Measurements from ENCODE around the gene GPHA2. TPM values are rescaled to one million over a fixed set of nuclear protein-coding genes. Genes with fewer than 3 reads are reported as not detected.

GPHA2 gene
- total RNA-seq, 1 donor from 2014 or later, result not detected

GRCh38 chr11:64930340-64930739 is 5.4 kb downstream of the GPHA2 start:
- H3K4me2 ChIP-seq (ENCODE audit: low read length), result no peak overlapping the region
- H3K27ac ChIP-seq (ENCODE audit: low read depth, low read length), result no peak overlapping the region
- no peak overlapping the region for H3K9ac ChIP-seq (ENCODE audit: low read length)
- Mint-ChIP-seq H3K9me3 (ENCODE audit: unreplicated experiment) (no peaks in the 10 kb centered on the region), H3K4me3 (ENCODE audit: unreplicated experiment) (no peak overlapping the region), H3K27ac (ENCODE audit: unreplicated experiment) (no peak overlapping the region), H3K4me1 (ENCODE audit: low read depth, unreplicated experiment) (peaks cover 3% of the 10 kb centered on the region), H3K27me3 (ENCODE audit: low read depth, unreplicated experiment) (no peaks in the 10 kb centered on the region), H3K36me3 (ENCODE audit: low read depth, unreplicated experiment) (peaks cover 39% of the 10 kb centered on the region)
- H3K4me3 ChIP-seq (ENCODE audit: insufficient read depth, low read depth, low read length), result no peak overlapping the region
- no peak for TF ChIP-seq CTCF (IDR thresholded peaks at IDR 0.05; ENCODE audit: insufficient read depth, low read depth, low read length)
- TF ChIP-seq EZH2 (IDR thresholded peaks at IDR 0.05; ENCODE audit: insufficient read depth, low read length), result no peak
- H3K79me2 ChIP-seq (ENCODE audit: insufficient read depth, low read length), result peaks cover 1% of the 10 kb centered on the region
- no peaks in the 10 kb centered on the region for H3K9me3 ChIP-seq (ENCODE audit: insufficient read depth, low read depth, low read length)
- H4K20me1 ChIP-seq (ENCODE audit: insufficient read depth, low read length), result peaks cover 22% of the 10 kb centered on the region
- no peak overlapping the region for H2AFZ ChIP-seq (ENCODE audit: low read depth, low read length)
- no peaks in the 10 kb centered on the region for H3K27me3 ChIP-seq (ENCODE audit: insufficient read depth, low read length)
- DNase-seq (ENCODE audit: low read depth) (no peak), FAIRE-seq (no peak)
- peaks cover 21% of the 10 kb centered on the region for H3K36me3 ChIP-seq (ENCODE audit: insufficient read depth, low read length)
- no peaks in the 10 kb centered on the region for H3K4me1 ChIP-seq (ENCODE audit: insufficient read depth, low read length)

GRCh38 chr11:64929625-64930024 is 6.1 kb downstream of the GPHA2 start:
- Mint-ChIP-seq H3K4me3 (ENCODE audit: unreplicated experiment) (no peak overlapping the region), H3K9me3 (ENCODE audit: unreplicated experiment) (no peaks in the 10 kb centered on the region), H3K4me1 (ENCODE audit: low read depth, unreplicated experiment) (peaks cover 3% of the 10 kb centered on the region), H3K27me3 (ENCODE audit: low read depth, unreplicated experiment) (no peaks in the 10 kb centered on the region), H3K36me3 (ENCODE audit: low read depth, unreplicated experiment) (peaks cover 39% of the 10 kb centered on the region), H3K27ac (ENCODE audit: unreplicated experiment) (no peak overlapping the region)
- FAIRE-seq (no peak), DNase-seq (ENCODE audit: low read depth) (no peak)
- Histone ChIP-seq H4K20me1 (ENCODE audit: insufficient read depth, low read length) (peaks cover 22% of the 10 kb centered on the region), H2AFZ (ENCODE audit: low read depth, low read length) (no peak overlapping the region), H3K4me3 (ENCODE audit: insufficient read depth, low read depth, low read length) (no peak overlapping the region), H3K79me2 (ENCODE audit: insufficient read depth, low read length) (peaks cover 6% of the 10 kb centered on the region), H3K27ac (ENCODE audit: low read depth, low read length) (no peak overlapping the region), H3K4me1 (ENCODE audit: insufficient read depth, low read length) (peaks cover 3% of the 10 kb centered on the region), H3K9ac (ENCODE audit: low read length) (no peak overlapping the region), H3K4me2 (ENCODE audit: low read length) (no peak overlapping the region), H3K9me3 (ENCODE audit: insufficient read depth, low read depth, low read length) (no peaks in the 10 kb centered on the region), H3K27me3 (ENCODE audit: insufficient read depth, low read length) (no peaks in the 10 kb centered on the region), H3K36me3 (ENCODE audit: insufficient read depth, low read length) (peaks cover 21% of the 10 kb centered on the region)
- no peak for TF ChIP-seq EZH2 (IDR thresholded peaks at IDR 0.05; ENCODE audit: insufficient read depth, low read length)
- no peak for TF ChIP-seq CTCF (IDR thresholded peaks at IDR 0.05; ENCODE audit: insufficient read depth, low read depth, low read length)

- H3K27me3 ChIP-seq (ENCODE audit: insufficient read depth, low read length), result no peaks in the 10 kb centered on the region
- H3K4me3 Mint-ChIP-seq (ENCODE audit: unreplicated experiment), result no peak overlapping the region
- peaks cover 21% of the 10 kb centered on the region for H4K20me1 ChIP-seq (ENCODE audit: insufficient read depth, low read length)
- peaks cover 7% of the 10 kb centered on the region for H3K4me1 ChIP-seq (ENCODE audit: insufficient read depth, low read length)
- DNase-seq (ENCODE audit: low read depth) (no peak), FAIRE-seq (no peak)
- H3K36me3 ChIP-seq (ENCODE audit: insufficient read depth, low read length), result peaks cover 21% of the 10 kb centered on the region
- H3K9me3 Mint-ChIP-seq (ENCODE audit: unreplicated experiment), result no peaks in the 10 kb centered on the region
- H3K79me2 ChIP-seq (ENCODE audit: insufficient read depth, low read length), result peaks cover 6% of the 10 kb centered on the region
- H3K4me1 Mint-ChIP-seq (ENCODE audit: low read depth, unreplicated experiment), result peaks cover 3% of the 10 kb centered on the region
- no peak overlapping the region for H2AFZ ChIP-seq (ENCODE audit: low read depth, low read length)
- H3K27ac Mint-ChIP-seq (ENCODE audit: unreplicated experiment), result no peak overlapping the region
- H3K9me3 ChIP-seq (ENCODE audit: insufficient read depth, low read depth, low read length), result no peaks in the 10 kb centered on the region
- no peak overlapping the region for H3K9ac ChIP-seq (ENCODE audit: low read length)
- TF ChIP-seq CTCF (IDR thresholded peaks at IDR 0.05; ENCODE audit: insufficient read depth, low read depth, low read length), result no peak
- TF ChIP-seq EZH2 (IDR thresholded peaks at IDR 0.05; ENCODE audit: insufficient read depth, low read length), result no peak
- H3K27me3 Mint-ChIP-seq (ENCODE audit: low read depth, unreplicated experiment), result no peaks in the 10 kb centered on the region
- H3K36me3 Mint-ChIP-seq (ENCODE audit: low read depth, unreplicated experiment), result peaks cover 39% of the 10 kb centered on the region
- H3K27ac ChIP-seq (ENCODE audit: low read depth, low read length), result no peak overlapping the region
- H3K4me2 ChIP-seq (ENCODE audit: low read length), result no peak overlapping the region
- H3K4me3 ChIP-seq (ENCODE audit: insufficient read depth, low read depth, low read length), result no peak overlapping the region
Observed at GRCh38 chr11:64928957-64929356, 6.7 kb downstream of the GPHA2 start.
